LNCaP clone FGC (cell line): Measurements from ENCODE around the gene NHSL1.

Experiments used
- DNase-seq: peaks from one replicate; pipeline ENCODE4 v3.0.0-alpha.2; 2011; ENCODE audit warnings: low read depth
- H3K4me3 ChIP-seq: 2 replicates; pipeline ENCODE4 v1.5.1; 2011; ENCODE audit warnings: mild to moderate bottlenecking, low read depth, low read length, control low read depth
- CTCF ChIP-seq: IDR thresholded peaks from 2 replicates; pipeline ENCODE4 v1.5.1; 2012; ENCODE audit warnings: mild to moderate bottlenecking; ENCODE audit not compliant: control insufficient read depth, insufficient read depth; ENCODE audit errors: extremely low read depth

The NHSL1 gene

DNA sequence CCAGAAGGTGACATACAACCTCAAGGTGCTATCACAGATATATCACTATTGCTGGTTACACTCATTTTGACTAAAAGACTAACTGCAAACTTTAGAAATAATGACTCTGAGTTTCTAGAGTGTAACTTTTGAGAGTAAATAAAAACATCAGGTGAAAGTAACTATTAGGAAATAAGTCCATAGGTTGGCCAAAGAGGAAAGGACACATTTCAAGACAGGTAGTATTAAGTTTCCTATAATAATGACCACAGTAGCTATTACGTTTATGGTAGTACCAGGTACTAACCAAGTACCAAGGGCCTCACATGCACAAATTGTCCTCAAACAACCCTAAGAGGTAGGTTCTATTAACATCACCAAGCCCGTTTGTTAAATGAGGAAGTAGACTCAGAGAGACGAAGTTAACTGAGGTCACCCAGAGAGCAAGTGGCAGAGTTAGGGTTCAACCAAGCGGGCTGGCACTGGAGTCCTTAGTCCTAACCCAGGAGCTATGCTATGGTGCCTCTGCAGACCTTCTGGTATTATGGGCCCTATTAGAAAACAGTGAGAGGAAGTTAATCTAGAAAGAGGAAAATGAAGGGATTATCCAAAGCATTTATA is 58.4 kb downstream of the NHSL1 start:
- H3K4me3 ChIP-seq: no peak overlapping the region
- DNase-seq: no peak
- TF ChIP-seq CTCF: no peak

DNA sequence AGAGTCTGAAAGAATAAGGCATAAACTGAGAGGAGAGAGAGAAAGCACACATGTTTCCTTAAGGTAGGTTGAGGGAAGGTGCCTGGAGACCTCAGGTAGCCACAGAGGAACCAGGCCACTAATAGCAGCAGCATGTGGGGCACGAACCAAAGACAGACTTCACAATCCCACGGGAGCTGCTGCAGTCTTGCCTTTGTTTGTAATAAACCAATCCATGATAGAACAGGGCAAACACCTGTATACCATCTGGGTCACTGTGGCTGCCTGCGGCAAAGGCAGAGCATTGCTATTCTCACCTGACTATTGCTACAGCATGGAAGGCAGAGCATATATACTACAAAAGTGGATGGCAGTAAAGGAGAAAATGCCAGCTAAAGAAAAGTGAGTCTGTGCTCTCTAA is 59.0 kb downstream of the NHSL1 start:
- DNase-seq: no peak
- TF ChIP-seq CTCF: no peak
- H3K4me3 ChIP-seq: no peak overlapping the region

GRCh38 chr6:138439546-138439945 is 59.7 kb downstream of the NHSL1 start:
- no peak for DNase-seq
- H3K4me3 ChIP-seq: no peak overlapping the region
- no peak for TF ChIP-seq CTCF

GRCh38 chr6:138434925-138435324 is 64.4 kb downstream of the NHSL1 start:
- H3K4me3 ChIP-seq: no peak overlapping the region
- TF ChIP-seq CTCF: no peak
- no peak for DNase-seq

- DNase-seq: no peak
- no peak for TF ChIP-seq CTCF
These were observed 65.2 kb downstream of the NHSL1 start for GRCh38 chr6:138434096-138434495.

GRCh38 chr6:138432063-138432356 is 67.3 kb downstream of the NHSL1 start:
- H3K4me3 ChIP-seq: no peak overlapping the region
- TF ChIP-seq CTCF: no peak
- no peak for DNase-seq

More at GRCh38 chr6:138434096-138434495, 65.2 kb downstream of the NHSL1 start:
- H3K4me3 ChIP-seq: no peak overlapping the region
